HepG2 (cell line): ENCODE results near the gene BICRA. TPM values are rescaled to one million over a fixed set of nuclear protein-coding genes. Genes with fewer than 3 reads are reported as not detected.

Experiments
- ARID2 ChIP-seq: sonication (generic); formaldehyde crosslinking; IDR thresholded peaks from 2 replicates; pipeline ENCODE4 v1.8.1; 2022; ENCODE audit warnings: mild to moderate bottlenecking, missing genetic modification reagents, borderline replicate concordance
- DNMT1 ChIP-seq: sonication (generic); formaldehyde crosslinking; IDR thresholded peaks from 2 replicates; pipeline ENCODE4 v1.5.1; 2020; ENCODE audit warnings: mild to moderate bottlenecking, missing genetic modification reagents
- ELF4 ChIP-seq: sonication (generic); formaldehyde crosslinking; IDR thresholded peaks from 2 replicates; pipeline ENCODE4 v1.5.0; 2020; ENCODE audit warnings: missing genetic modification reagents, mild to moderate bottlenecking, moderate library complexity, borderline replicate concordance
- ETV5 ChIP-seq: IDR thresholded peaks from 2 replicates; pipeline ENCODE4 v1.6.1; 2018; ENCODE audit warnings: missing biosample characterization, missing genetic modification reagents, inconsistent platforms, borderline replicate concordance
- FOXA1 ChIP-seq, 2 experiments: fragments of 450-650 bp in 1 of 2; sonication (generic) in 1 of 2; formaldehyde crosslinking in 1 of 2; IDR thresholded peaks; 2 replicates each; pipeline versions ENCODE4 v1.4.0 to v1.6.1; 2016 to 2020; ENCODE audit warnings: missing genetic modification reagents in 1 of 2
- FOXK2 ChIP-seq: fragments of 450-650 bp; IDR thresholded peaks from 2 replicates; pipeline ENCODE4 v1.6.1; 2016
- HDAC2 ChIP-seq: sonication (generic); formaldehyde crosslinking; IDR thresholded peaks from 2 replicates; pipeline ENCODE4 v1.4.0; 2020; ENCODE audit warnings: missing genetic modification reagents
- HES4 ChIP-seq: sonication (generic); formaldehyde crosslinking; IDR thresholded peaks from 2 replicates; pipeline ENCODE4 v1.9.0; 2021; ENCODE audit warnings: mild to moderate bottlenecking, missing genetic modification reagents, borderline replicate concordance
- KLF16 ChIP-seq, 2 experiments: sonication (generic) in 1 of 2; formaldehyde crosslinking in 1 of 2; IDR thresholded peaks; 2 replicates each; pipeline versions ENCODE4 v1.6.1 to v1.8.0; 2016 to 2023; ENCODE audit warnings: missing genetic modification reagents in 2 of 2, missing compliant biosample characterization in 1 of 2
- KLF9 ChIP-seq: IDR thresholded peaks from 2 replicates; pipeline ENCODE4 v1.6.1; 2016; ENCODE audit warnings: low read depth
- KMT2A ChIP-seq: sonication (generic); formaldehyde crosslinking; IDR thresholded peaks from 2 replicates; pipeline ENCODE4 v1.4.0; 2020; ENCODE audit warnings: missing genetic modification reagents
- MYNN ChIP-seq: sonication (generic); formaldehyde crosslinking; IDR thresholded peaks from 2 replicates; pipeline ENCODE4 v1.4.0; 2020; ENCODE audit warnings: mild to moderate bottlenecking, low read depth, missing genetic modification reagents
- NR3C1 ChIP-seq: sonication (generic); formaldehyde crosslinking; IDR thresholded peaks from 2 replicates; pipeline ENCODE4 v1.4.0; 2020; ENCODE audit warnings: missing genetic modification reagents
- PAWR ChIP-seq: sonication (generic); formaldehyde crosslinking; IDR thresholded peaks from 2 replicates; pipeline ENCODE4 v1.4.0; 2020; ENCODE audit warnings: missing genetic modification reagents, mild to moderate bottlenecking, borderline replicate concordance
- ZHX1 ChIP-seq: sonication (generic); formaldehyde crosslinking; IDR thresholded peaks from 2 replicates; pipeline ENCODE4 v1.8.1; 2022; ENCODE audit warnings: low read depth, mild to moderate bottlenecking, missing genetic modification reagents
- ZNF20 ChIP-seq: sonication (generic); formaldehyde crosslinking; IDR thresholded peaks from 2 replicates; pipeline ENCODE4 v1.4.0; 2020; ENCODE audit warnings: mild to moderate bottlenecking, moderate library complexity, missing genetic modification reagents
- ZNF597 ChIP-seq: sonication (generic); formaldehyde crosslinking; IDR thresholded peaks from 2 replicates; pipeline ENCODE4 v1.5.0; 2020; ENCODE audit warnings: missing genetic modification reagents
- ZNF646 ChIP-seq: sonication (generic); formaldehyde crosslinking; IDR thresholded peaks from 2 replicates; pipeline ENCODE4 v1.9.0; 2021; ENCODE audit warnings: mild to moderate bottlenecking, missing genetic modification reagents
- ZNF776 ChIP-seq: sonication (generic); formaldehyde crosslinking; IDR thresholded peaks from 2 replicates; pipeline ENCODE4 v1.4.0; 2020; ENCODE audit warnings: mild to moderate bottlenecking, missing genetic modification reagents
- polyA plus RNA-seq, 8 experiments: library from polyadenylated mRNA; depleted of rRNA in 3 of 8; stranded (reverse) in 7 of 8; unstranded in 1 of 8; fragments of >200 nt; fragmentation: Illumina TruSeq in 4 of 8; extraction: Trizol in 4 of 8; gene quantifications; 2 replicates each; pipeline versions ENCODE4 v1.2.1 to v1.2.3, GENCODE V29; 2011 to 2016; ENCODE audit warnings: low read depth in 4 of 8, missing spikeins in 1 of 8, mixed read lengths in 1 of 8; ENCODE audit not compliant: insufficient read depth in 1 of 8
- total RNA-seq, 5 experiments: library from RNA; depleted of rRNA; stranded (reverse); fragments of >200 nt; fragmentation: Illumina TruSeq; extraction: Trizol; gene quantifications; 2 replicates each; pipeline ENCODE4 v1.2.3, GENCODE V29; 2016; ENCODE audit warnings: low read depth in 1 of 5

Gene BICRA
- total and polyA plus RNA-seq, 2 of the 13 experiments (the other 11 are each of a cell fraction or from before 2014, with no cell fraction given), result 0.55 to 0.71 TPM

- peak; percentile 64; the same call in 1 of the 2 replicates for TF ChIP-seq KMT2A (CRISPR knock-in tag)
- TF ChIP-seq ARID2, result no peak
- no peak for TF ChIP-seq ZNF20 (CRISPR knock-in tag)
- TF ChIP-seq KLF9, result no peak
- no peak for TF ChIP-seq NR3C1
- TF ChIP-seq ZNF646, result no peak
- TF ChIP-seq HES4 (CRISPR knock-in tag), result no peak
- TF ChIP-seq HDAC2 (CRISPR knock-in tag), result no peak
- TF ChIP-seq ETV5 (CRISPR knock-in tag), result peak; percentile 44; the same call in 1 of the 2 replicates
- TF ChIP-seq FOXA1 (IDR thresholded peaks at IDR 0.05), result no peak
- TF ChIP-seq FOXA1 (CRISPR knock-in tag; IDR thresholded peaks at IDR 0.05), result peak; percentile 31; the same call in 1 of the 2 replicates
- TF ChIP-seq ZNF776 (CRISPR knock-in tag), result no peak
- peak in 1 of 2 experiments; percentile 81; a peak in 2 of 4 replicates for TF ChIP-seq KLF16 (CRISPR knock-in tag; IDR thresholded peaks at IDR 0.05)
- peak; percentile 74; the same call in 1 of the 2 replicates for TF ChIP-seq ELF4
- no peak for TF ChIP-seq FOXK2
- no peak for TF ChIP-seq DNMT1 (CRISPR knock-in tag)
- no peak for TF ChIP-seq PAWR (CRISPR knock-in tag)
- TF ChIP-seq ZNF597 (CRISPR knock-in tag), result no peak
- peak; percentile 84 for TF ChIP-seq ZHX1 (CRISPR knock-in tag)
- no peak for TF ChIP-seq MYNN
Observed at GRCh38 chr19:47745010-47745901, 136.3 kb downstream of the BICRA start, which contains the start of gene NOP53 (continued).
